GM12878 (cell line): Measurements from ENCODE around the gene TRIM45. TPM values are rescaled to one million over a fixed set of nuclear protein-coding genes. Genes with fewer than 3 reads are reported as not detected.

Experiments used
- ATAC-seq: fragments of 200-7000 bp; cut with Tn5 transposase; 3 replicates; pipeline ENCODE4 v1.9.1; 2020; ENCODE audit warnings: mild to moderate bottlenecking, moderate library complexity
- BruUV-seq: library from RNA; stranded (reverse); fragments of 400-500 nt; replicated peaks from 2 replicates; lab custom pipeline; 2021; lab: Mats Ljungman, UMichigan
- CTCF ChIA-PET: fragments of 300-600 bp; sonication (Branson Sonifier 250); formaldehyde crosslinking; extraction: SDS; loops from one replicate; lab custom pipeline; 2021; ENCODE audit warnings: inconsistent platforms; lab: Yijun Ruan, JAX
- POLR2A ChIA-PET: fragments of 350-600 bp; formaldehyde crosslinking; extraction: SDS; loops from one replicate; lab custom pipeline; 2021; ENCODE audit warnings: inconsistent platforms; lab: Charles Lee
- RAD21 ChIA-PET: fragments of 300-600 bp; sonication (Branson Sonifier 250); formaldehyde crosslinking; loops from one replicate; lab custom pipeline; 2023; ENCODE audit warnings: antibody characterized with exemption; ENCODE audit not compliant: unreplicated experiment; lab: Charles Lee
- SMC1A ChIA-PET: fragments of 300-600 bp; sonication (Branson Sonifier 250); formaldehyde crosslinking; loops from one replicate; lab custom pipeline; 2023; ENCODE audit not compliant: unreplicated experiment, uncharacterized antibody; lab: Charles Lee
- DNase-seq: peaks from one replicate; pipeline ENCODE4 v3.0.0-alpha.2; 2011; ENCODE audit warnings: low read depth, low spot score
- FAIRE-seq: peaks from 3 replicates; lab custom pipeline; 2011; peaks lifted over from hg19 to GRCh38; lab: Jason Lieb, UNC
- H2AFZ ChIP-seq: 2 replicates; pipeline ENCODE4 v1.6.0; 2011; ENCODE audit warnings: low read depth, low read length, control low read depth; ENCODE audit not compliant: control insufficient read depth
- H3K27ac ChIP-seq: 2 replicates; pipeline ENCODE4 v1.5.1; 2011; ENCODE audit warnings: control low read depth; ENCODE audit not compliant: control insufficient read depth, insufficient read depth
- H3K27me3 ChIP-seq, 2 experiments: replicated peaks in 1 of 2; 2 replicates each; pipeline versions ENCODE4 v1.6.0 to v1.6.1; 2011; ENCODE audit warnings: low read length in 1 of 2; ENCODE audit not compliant: control insufficient read depth in 2 of 2, insufficient read depth in 2 of 2
- H3K36me3 ChIP-seq, 2 experiments: 2 replicates each; pipeline ENCODE4 v1.5.1; 2011; ENCODE audit warnings: low read length in 1 of 2; ENCODE audit not compliant: control insufficient read depth in 2 of 2, insufficient read depth in 2 of 2
- H3K4me1 ChIP-seq: 2 replicates; pipeline ENCODE4 v1.6.1; 2011; ENCODE audit warnings: mild to moderate bottlenecking, low read length, moderate library complexity, mixed read lengths; ENCODE audit not compliant: control insufficient read depth, insufficient read depth
- H3K4me2 ChIP-seq: 2 replicates; pipeline ENCODE4 v1.6.0; 2011; ENCODE audit warnings: control low read depth; ENCODE audit not compliant: control insufficient read depth, insufficient read depth
- H3K4me3 ChIP-seq: fragments of 200-600 bp; sonication (generic); 2 replicates; pipeline ENCODE4 v1.5.1; 2016
- H3K79me2 ChIP-seq: 2 replicates; pipeline ENCODE4 v1.6.0; 2011; ENCODE audit warnings: low read length; ENCODE audit not compliant: control insufficient read depth, insufficient read depth
- H3K9ac ChIP-seq: 2 replicates; pipeline ENCODE4 v1.8.0; 2011; ENCODE audit warnings: low read length, control low read depth, mixed read lengths; ENCODE audit not compliant: control insufficient read depth, insufficient read depth
- H3K9me3 ChIP-seq: replicated peaks from 3 replicates; pipeline ENCODE4 v1.5.1; 2011; ENCODE audit warnings: mild to moderate bottlenecking, low read length; ENCODE audit not compliant: control insufficient read depth, insufficient read depth
- H4K20me1 ChIP-seq: 2 replicates; pipeline ENCODE4 v1.6.0; 2011; ENCODE audit not compliant: control insufficient read depth, insufficient read depth
- ATF7 ChIP-seq: fragments of 450-650 bp; IDR thresholded peaks from 2 replicates; pipeline ENCODE4 v1.6.1; 2016; ENCODE audit warnings: low read depth, mild to moderate bottlenecking
- BCL11A ChIP-seq: IDR thresholded peaks from 2 replicates; pipeline ENCODE4 v1.6.1; 2011; ENCODE audit warnings: low read depth, low read length
- CBFB ChIP-seq: IDR thresholded peaks from 2 replicates; pipeline ENCODE4 v1.6.1; 2016; ENCODE audit warnings: antibody characterized with exemption, low read depth
- DPF2 ChIP-seq: fragments of 450-650 bp; IDR thresholded peaks from 2 replicates; pipeline ENCODE4 v1.6.1; 2017; ENCODE audit warnings: mild to moderate bottlenecking
- EZH2 ChIP-seq: IDR thresholded peaks from 2 replicates; pipeline ENCODE4 v1.6.1; 2012; ENCODE audit warnings: low read depth, mild to moderate bottlenecking, control low read depth, inconsistent platforms, low read length, borderline replicate concordance; ENCODE audit not compliant: control insufficient read depth
- MEF2B ChIP-seq: fragments of 450-650 bp; IDR thresholded peaks from 2 replicates; pipeline ENCODE4 v1.6.1; 2018; ENCODE audit warnings: mild to moderate bottlenecking, moderate library complexity; ENCODE audit not compliant: partially characterized antibody, poor library complexity, severe bottlenecking
- MXI1 ChIP-seq: fragments of 150-350 bp; IDR thresholded peaks from 2 replicates; pipeline ENCODE4 v1.6.1; 2011; ENCODE audit warnings: low read depth, mild to moderate bottlenecking, inconsistent platforms, low read length, improper control_type of control experiment
- POU2F2 ChIP-seq: IDR thresholded peaks from 3 replicates; pipeline ENCODE4 v1.6.1; 2011; ENCODE audit warnings: low read depth, mild to moderate bottlenecking, low read length, borderline replicate concordance
- RCOR1 ChIP-seq: conservative IDR thresholded peaks from 2 replicates; pipeline ENCODE4 v1.6.1; 2012; ENCODE audit warnings: low read depth, low read length, improper control_type of control experiment
- SREBF1 ChIP-seq: IDR thresholded peaks from 2 replicates; pipeline ENCODE4 v1.6.1; 2012; ENCODE audit warnings: mild to moderate bottlenecking, low read length
- WGBS: methylation state at CpG from one replicate; pipeline ENCODE4 v1.1.6; 2016; ENCODE audit warnings: low lambda C conversion rate; ENCODE audit not compliant: insufficient replicate concordance, insufficient coverage; ENCODE audit errors: missing lambda C conversion rate; 5-methylcytosine and 5-hydroxymethylcytosine counted together
- in situ Hi-C: fragments of 300-500 bp; cut with MboI; formaldehyde crosslinking; loops from 9 replicates; pipeline ENCODE4 v1.14.3; 2018; ENCODE audit warnings: mixed read lengths
- intact Hi-C: fragments of 100-400 bp; cut with micrococcal nuclease; formaldehyde crosslinking; loops from one replicate; pipeline ENCODE4 v1.14.2; 2022; ENCODE audit not compliant: unreplicated experiment
- polyA plus RNA-seq, 11 experiments: library from polyadenylated mRNA; depleted of rRNA in 4 of 11; unstranded in 6 of 11; stranded (reverse) in 5 of 11; fragments of >200 nt; fragmentation: Nextera tagmentation in 4 of 11; fragmentation: Illumina TruSeq in 1 of 11; extraction: Ambion mirVana in 4 of 11; extraction: Trizol in 1 of 11; gene quantifications; 1 replicate in 1 of 11; 2 replicates in 10 of 11; pipeline versions ENCODE4 v1.2.1 to v1.2.3, GENCODE V29; 2011 to 2016; ENCODE audit warnings: inconsistent platforms in 2 of 11, missing spikeins in 2 of 11, low read depth in 1 of 11
- total RNA-seq, 4 experiments: library from RNA; depleted of rRNA in 3 of 4; stranded (reverse); fragments of >200 nt in 3 of 4; fragmentation: Illumina TruSeq in 1 of 4; extraction: Trizol in 1 of 4; gene quantifications; 2 replicates each; pipeline versions ENCODE4 v1.2.1 to v1.2.3, GENCODE V29; 2013 to 2021
- TF ChIP-seq, protein P1 (sequence below): fragments of 450-650 bp; IDR thresholded peaks from 2 replicates; pipeline ENCODE4 v1.6.1; 2017; ENCODE audit warnings: mild to moderate bottlenecking, moderate library complexity

Gene TRIM45
- total and polyA plus RNA-seq, 10 of the 15 experiments (the other 5 are each of a cell fraction or from before 2014, with no cell fraction given), result 0.31 to 0.86 (median 0.46) TPM

GRCh38 chr1:117137281-117137855 lies 15.8 kb upstream of the TRIM45 start:
- no peak for FAIRE-seq
- in situ Hi-C loops, result no loop called here
- no peak overlapping the region for H3K4me2 ChIP-seq
- no peak overlapping the region for H3K27ac ChIP-seq
- 0 out of 4 replicates have a peak, but pooled peaks cover 0 to 2% of the 10 kb centered on the region in 2 experiments for H3K27me3 ChIP-seq
- intact Hi-C loops, result no loop called here
- DNase-seq, result no peak
- no TSS peak for BruUV-seq
- no peak for ATAC-seq
- H3K36me3 ChIP-seq, result no peaks in the 10 kb centered on the region
- H3K79me2 ChIP-seq, result no peaks in the 10 kb centered on the region
- no peaks in the 10 kb centered on the region for H3K9me3 ChIP-seq
- no peak overlapping the region for H3K9ac ChIP-seq
- H2AFZ ChIP-seq, result no peak overlapping the region
- TF ChIP-seq RCOR1, result no peak
- TF ChIP-seq POU2F2, result no peak
- no peak for TF ChIP-seq DPF2
- TF ChIP-seq MEF2B, result no peak
- TF ChIP-seq, all 136 proteins: peak for 0
- no peaks in the 10 kb centered on the region for H3K4me1 ChIP-seq
- 23% methylated on average over 3 of the region's 3 CpGs for WGBS
- CTCF ChIA-PET, result interaction anchor here (2.2 kb wide), 1 partner anchor 8 kb away, joined by 10 read pairs; no protein-coding TSS in a partner anchor
- POLR2A ChIA-PET, result interaction anchor here (0.6 kb wide), 1 partner anchor 565 kb away, joined by 4 read pairs; no protein-coding TSS in a partner anchor
- SMC1A ChIA-PET, result interaction anchor here (1.2 kb wide), 1 partner anchor 9 kb away, joined by 3 read pairs; no protein-coding TSS in a partner anchor
- H3K4me3 ChIP-seq, result no peak overlapping the region
- H4K20me1 ChIP-seq, result no peaks in the 10 kb centered on the region
- RAD21 ChIA-PET, result no interaction called here

DNA sequence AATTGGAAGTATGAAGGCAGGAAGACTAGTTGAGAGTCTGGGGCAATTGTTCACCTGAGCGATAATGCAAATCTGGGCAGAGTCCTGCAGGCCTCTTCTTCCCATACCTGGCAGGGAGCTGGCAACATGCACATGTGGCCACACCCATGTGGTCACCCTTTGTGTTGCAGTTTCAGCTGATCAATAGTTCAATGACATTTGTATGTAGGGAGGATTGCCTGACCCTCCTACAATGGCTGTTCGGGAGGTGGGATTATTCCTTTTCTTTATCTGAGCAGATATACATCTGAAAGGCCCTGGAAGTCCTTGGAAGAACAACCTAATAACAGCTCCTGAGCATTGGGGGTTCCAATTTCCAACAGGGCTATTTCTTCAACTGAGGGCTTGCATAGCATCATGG lies 15.2 kb upstream of the TRIM45 start:
- no peak for DNase-seq
- no peaks in the 10 kb centered on the region for H3K79me2 ChIP-seq
- H3K27me3 ChIP-seq, result 0 out of 4 replicates have a peak, but pooled peaks cover 0 to 2% of the 10 kb centered on the region in 2 experiments
- H3K36me3 ChIP-seq, result no peaks in the 10 kb centered on the region
- no peak overlapping the region for H3K27ac ChIP-seq
- ChIA-PET RAD21 (no interaction called here), POLR2A (interaction anchor here (0.6 kb wide), 1 partner anchor 564 kb away, joined by 4 read pairs; no protein-coding TSS in a partner anchor), SMC1A (no interaction called here), CTCF (interaction anchor here (2.2 kb wide), 1 partner anchor 8 kb away, joined by 10 read pairs; no protein-coding TSS in a partner anchor)
- BruUV-seq, result no TSS peak
- TF ChIP-seq EZH2 (no peak), CBFB (no peak), BCL11A (no peak), ATF7 (no peak), SREBF1 (no peak), MXI1 (no peak)
- TF ChIP-seq, protein P1, sequence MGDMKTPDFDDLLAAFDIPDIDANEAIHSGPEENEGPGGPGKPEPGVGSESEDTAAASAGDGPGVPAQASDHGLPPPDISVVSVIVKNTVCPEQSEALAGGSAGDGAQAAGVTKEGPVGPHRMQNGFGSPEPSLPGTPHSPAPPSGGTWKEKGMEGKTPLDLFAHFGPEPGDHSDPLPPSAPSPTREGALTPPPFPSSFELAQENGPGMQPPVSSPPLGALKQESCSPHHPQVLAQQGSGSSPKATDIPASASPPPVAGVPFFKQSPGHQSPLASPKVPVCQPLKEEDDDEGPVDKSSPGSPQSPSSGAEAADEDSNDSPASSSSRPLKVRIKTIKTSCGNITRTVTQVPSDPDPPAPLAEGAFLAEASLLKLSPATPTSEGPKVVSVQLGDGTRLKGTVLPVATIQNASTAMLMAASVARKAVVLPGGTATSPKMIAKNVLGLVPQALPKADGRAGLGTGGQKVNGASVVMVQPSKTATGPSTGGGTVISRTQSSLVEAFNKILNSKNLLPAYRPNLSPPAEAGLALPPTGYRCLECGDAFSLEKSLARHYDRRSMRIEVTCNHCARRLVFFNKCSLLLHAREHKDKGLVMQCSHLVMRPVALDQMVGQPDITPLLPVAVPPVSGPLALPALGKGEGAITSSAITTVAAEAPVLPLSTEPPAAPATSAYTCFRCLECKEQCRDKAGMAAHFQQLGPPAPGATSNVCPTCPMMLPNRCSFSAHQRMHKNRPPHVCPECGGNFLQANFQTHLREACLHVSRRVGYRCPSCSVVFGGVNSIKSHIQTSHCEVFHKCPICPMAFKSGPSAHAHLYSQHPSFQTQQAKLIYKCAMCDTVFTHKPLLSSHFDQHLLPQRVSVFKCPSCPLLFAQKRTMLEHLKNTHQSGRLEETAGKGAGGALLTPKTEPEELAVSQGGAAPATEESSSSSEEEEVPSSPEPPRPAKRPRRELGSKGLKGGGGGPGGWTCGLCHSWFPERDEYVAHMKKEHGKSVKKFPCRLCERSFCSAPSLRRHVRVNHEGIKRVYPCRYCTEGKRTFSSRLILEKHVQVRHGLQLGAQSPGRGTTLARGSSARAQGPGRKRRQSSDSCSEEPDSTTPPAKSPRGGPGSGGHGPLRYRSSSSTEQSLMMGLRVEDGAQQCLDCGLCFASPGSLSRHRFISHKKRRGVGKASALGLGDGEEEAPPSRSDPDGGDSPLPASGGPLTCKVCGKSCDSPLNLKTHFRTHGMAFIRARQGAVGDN, result no peak
- H2AFZ ChIP-seq, result no peak overlapping the region
- H4K20me1 ChIP-seq, result no peaks in the 10 kb centered on the region
- no peak overlapping the region for H3K4me3 ChIP-seq
- H3K9me3 ChIP-seq, result no peaks in the 10 kb centered on the region
- in situ Hi-C loops, result no loop called here
- H3K4me2 ChIP-seq, result no peak overlapping the region
- no peak overlapping the region for H3K9ac ChIP-seq
- WGBS, result 69% methylated on average over 2 of the region's 2 CpGs
- no peak for ATAC-seq
- H3K4me1 ChIP-seq, result no peaks in the 10 kb centered on the region
- no peak for FAIRE-seq
- intact Hi-C loops, result no loop called here
